HG02840 (cell line): ENCODE data around the gene PDE6A.

Experiments
- ATAC-seq: cut with Tn5 transposase; IDR thresholded peaks from one replicate; pipeline ENCODE4 v1.9.1; 2021; ENCODE audit warnings: mild to moderate bottlenecking, moderate library complexity, moderate number of reproducible peaks; ENCODE audit not compliant: unreplicated experiment, low FRiP score

The PDE6A gene

DNA sequence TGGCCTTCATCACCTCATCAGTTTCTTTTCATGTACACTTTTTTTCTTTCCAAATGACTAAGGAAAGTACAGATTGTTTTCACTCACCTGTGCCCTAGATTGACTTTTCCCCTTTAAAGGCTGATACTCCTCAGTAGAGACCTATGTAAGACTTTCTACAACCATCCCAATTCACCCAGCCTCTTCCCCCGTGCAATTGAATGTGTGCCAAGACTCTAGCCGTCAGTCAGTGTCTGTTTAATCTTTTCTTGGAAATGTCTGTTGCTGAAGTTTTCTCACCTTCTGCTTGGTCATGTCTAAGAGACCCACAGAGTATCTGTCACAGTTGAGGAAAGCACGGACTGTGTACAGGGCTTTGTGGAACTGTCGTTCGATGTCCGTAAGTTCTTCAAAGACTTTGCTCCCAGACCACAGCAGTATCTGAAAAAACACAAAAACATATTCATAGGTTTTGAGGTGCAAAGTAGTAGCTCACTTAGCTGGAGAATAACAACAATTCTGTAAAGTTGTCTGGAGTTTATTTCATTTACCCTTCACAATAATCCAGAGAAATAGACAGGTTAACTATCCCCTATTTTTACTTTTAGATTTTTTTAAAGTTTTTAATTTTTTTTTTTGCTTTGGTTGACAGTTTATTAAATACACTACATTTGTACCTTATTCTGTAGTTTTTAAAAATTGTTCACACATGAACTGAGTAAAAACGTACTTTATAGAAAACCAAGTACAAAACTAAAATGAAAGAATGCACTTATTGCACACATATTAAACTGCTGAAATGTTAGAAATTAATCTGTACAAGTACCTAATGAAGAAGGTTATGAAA lies 13.6 kb downstream of the PDE6A start:
- no peak for ATAC-seq

DNA sequence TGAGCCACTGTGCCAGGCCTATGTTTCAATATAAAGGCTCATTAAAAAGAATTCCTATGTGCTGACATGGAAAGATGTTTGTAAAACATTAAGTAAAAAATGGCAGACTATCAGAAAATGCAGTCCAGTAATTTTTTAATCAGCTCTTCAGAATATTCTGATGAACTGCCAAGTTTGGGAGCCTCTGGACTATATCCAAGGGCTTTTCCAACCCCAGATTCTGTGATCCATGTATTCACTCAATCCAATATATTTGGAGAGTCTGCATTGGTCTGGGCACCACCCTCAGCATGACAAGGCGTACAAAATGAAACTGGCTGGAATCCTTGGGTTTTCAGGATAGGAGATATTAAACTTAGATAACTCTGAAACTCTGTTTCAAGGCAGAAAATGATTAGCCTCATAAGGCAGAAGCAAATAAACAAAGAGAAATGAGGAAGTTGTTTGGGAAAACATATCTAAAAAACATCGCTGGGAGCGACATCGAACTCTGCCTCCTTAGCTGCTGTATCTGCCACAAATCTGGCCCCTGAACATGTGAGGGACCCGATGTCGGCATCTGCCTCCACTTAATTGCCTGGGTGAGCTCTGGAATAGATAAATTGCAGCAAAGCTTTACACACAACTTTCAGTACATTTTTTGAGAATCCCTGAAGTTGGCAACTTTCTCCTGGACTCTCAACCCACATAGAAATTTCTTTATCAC lies 14.4 kb downstream of the PDE6A start:
- no peak for ATAC-seq

GRCh38 chr5:149924486-149924885 lies 20.1 kb downstream of the PDE6A start:
- no peak for ATAC-seq

GRCh38 chr5:149922950-149923349 lies 21.6 kb downstream of the PDE6A start:
- no peak for ATAC-seq

- ATAC-seq, result no peak
These were observed 23.0 kb downstream of the PDE6A start for GRCh38 chr5:149921597-149921996.

GRCh38 chr5:149917073-149917676 lies 27.4 kb downstream of the PDE6A start:
- no peak for ATAC-seq

DNA sequence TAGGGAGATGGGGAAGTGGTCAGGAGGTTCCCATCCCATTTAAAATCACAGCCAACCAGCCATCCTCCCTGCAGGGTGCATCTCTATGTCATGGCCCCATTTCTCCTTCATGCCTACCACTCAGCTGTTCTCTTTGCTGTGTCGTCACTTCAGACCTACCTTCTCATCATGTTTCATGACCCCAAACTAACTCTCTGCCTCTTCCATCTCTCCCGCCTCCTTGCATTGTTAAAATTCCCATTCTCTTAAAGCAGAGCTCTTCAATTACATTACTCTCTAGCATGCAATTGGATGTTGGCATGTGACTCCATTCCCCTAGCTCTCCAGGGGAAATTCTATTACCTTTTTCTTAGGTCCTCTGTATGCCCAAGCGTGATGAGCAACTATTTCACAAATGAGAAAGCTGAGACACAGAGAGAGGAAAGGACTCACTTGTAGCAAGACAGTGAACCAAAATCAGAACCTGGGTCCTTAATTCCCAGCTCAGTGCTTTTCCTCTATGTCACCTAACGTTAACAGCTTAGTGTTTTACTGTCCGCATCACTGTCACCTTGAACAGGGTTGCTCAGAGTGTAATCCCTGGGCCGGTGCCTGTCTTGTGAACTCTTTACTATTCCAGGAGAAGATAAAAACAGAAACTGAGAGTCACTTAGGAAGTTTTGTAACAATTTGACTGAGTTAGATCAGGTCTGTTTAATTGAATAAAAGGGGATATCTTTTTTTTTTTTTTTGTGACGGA lies 28.1 kb downstream of the PDE6A start:
- no peak for ATAC-seq

DNA sequence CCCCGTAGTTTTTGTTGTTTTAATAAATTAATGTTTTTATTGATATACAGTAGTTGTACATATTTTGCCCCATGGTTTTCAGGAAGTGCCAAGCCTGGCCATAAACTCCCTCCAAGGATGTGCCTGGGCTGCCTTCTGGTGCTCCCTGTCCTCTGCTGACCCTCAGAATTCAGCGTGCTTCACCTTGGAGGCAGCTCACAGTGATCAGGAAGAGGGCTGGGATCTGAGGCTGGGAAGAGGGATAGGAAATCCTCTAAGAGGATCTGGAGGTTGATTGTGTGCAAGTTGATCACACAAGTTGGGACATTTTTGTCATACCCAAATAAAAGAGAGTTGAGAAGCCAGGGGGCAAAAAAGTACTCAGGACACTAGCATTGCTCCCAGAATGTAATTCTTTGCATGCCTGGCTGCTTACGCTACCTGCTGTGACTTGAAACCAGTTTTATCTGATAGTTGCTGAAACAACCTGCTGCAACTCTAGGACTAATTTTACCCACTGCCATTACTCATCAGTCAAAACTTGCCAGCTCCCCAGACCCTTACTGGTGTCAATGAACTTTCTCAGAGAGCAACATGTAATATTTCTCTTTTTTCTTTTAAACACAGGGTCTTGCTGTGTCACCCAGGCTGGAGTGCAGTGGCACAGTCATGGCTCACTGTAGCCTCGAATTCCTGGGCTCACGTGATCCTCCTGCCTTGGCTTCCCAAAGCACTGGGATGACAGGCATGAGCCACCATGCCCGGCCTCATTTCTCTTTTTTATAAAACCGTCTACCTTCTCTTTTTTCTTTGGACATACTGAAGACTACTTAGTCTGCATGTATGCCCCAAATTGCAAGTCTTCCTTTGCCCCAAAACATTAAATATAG lies 29.0 kb downstream of the PDE6A start:
- ATAC-seq, result no peak

DNA sequence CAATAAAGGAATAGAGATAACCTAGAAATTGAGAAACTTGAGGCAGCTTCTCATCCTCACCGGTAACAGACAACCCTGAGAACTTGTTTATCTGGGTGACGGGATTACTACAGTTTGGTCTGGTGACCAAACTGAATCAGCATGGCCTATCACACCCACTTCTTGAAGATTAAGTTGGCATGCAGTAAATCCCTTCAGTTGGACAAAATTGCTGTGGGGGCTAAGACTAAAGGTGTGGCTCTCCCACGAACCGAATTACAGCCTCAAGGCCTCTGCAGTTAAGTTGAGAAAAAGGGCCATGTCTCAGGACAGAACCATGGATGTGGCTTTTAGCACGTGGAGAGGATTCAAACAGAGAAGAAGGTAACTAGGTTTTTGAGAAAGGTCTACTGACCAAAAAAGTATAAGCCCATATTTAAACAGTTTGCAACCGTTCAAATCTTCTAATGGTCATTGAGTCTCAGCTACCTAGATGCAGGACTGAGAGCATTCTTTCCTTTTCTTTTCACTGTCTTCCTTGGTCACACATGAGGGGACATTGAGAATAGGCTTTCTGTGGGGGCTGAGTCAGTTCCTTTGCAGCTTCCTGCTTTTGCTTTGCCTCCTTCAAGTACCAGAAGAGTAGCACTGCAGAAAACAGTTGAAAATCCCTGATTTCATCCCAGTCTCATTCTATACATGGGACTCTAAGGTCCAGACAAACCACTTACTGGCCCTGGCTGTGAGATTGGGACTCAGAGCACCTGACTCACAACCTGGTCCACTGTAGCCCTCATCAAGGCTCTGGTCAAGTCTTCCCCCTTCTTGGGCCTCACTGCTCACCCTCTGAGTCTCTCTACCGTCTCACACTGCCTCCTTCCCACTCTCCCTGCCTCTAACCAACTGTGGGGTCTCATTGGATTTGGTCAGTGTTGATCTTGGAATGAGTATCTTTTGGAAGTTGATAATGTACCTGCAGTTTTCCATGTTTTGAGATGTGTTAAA lies 30.9 kb downstream of the PDE6A start:
- ATAC-seq, result no peak

DNA sequence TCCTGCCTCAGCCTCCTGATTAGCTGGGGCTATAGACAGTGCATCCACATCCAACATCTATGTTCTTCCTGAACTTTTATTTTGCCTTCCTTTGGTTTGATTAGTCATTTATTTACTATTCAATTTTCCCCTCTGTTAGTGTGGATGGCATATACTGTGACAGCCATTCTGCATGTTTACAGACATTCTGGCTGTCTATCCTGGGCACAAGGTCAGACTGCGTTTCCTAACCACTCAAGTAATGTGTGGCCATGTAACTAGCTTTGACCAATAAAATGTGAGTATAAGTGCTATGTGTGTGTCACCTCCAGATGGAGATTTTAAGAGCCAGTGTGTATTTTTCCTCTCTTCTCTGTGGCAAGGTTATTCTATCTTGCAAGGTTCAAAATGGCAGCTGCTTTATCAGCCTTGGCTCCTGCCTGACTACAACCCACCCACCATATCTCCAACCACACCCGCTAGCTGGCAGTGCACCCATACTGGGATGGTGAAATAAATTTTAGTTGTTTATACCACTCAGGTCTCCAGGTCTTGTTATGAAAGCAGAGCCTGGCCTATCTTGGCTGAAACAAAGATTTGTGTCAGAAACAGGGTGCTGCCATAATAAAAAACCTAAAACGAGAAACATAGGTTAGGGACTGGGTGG lies 32.2 kb downstream of the PDE6A start:
- no peak for ATAC-seq

GRCh38 chr5:149911031-149911430 lies 33.6 kb downstream of the PDE6A start:
- no peak for ATAC-seq

DNA sequence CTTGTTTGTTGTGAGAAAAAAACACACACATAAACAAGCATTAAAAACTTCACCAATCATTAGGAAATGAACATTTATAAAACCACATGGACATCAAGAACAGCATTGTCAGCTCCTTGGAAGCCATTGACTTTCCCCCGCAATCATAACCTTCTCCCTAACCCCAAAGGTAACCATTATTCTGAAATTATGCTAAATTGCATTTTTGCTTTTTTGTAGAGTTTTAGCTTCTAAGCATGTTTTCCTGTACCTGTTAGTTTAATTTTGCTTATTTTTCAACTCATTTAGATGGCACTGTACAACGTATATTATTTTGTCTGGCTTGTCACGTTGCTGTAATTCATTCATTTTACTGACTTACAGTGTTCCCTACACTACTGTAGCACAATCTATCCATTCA lies 36.8 kb downstream of the PDE6A start:
- no peak for ATAC-seq

DNA sequence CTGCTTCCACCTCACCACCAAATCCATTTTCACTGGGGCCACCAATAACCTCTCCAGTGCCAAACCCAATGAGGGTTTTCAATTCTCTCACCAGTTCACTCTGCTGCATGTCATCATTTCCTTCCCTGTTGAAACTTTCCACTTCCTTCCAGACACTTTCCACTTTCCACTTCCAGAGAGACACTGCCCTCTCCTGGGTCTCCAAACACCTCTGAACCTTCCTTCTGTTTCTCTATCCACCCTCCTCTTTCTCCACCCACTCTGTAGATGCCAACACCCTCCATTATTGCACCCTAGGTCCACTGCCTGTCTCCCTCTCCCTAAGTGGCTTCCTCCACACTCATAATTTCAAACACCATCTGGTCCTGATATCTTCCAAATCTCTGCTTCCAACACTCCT lies 39.6 kb downstream of the PDE6A start:
- no peak for ATAC-seq

DNA sequence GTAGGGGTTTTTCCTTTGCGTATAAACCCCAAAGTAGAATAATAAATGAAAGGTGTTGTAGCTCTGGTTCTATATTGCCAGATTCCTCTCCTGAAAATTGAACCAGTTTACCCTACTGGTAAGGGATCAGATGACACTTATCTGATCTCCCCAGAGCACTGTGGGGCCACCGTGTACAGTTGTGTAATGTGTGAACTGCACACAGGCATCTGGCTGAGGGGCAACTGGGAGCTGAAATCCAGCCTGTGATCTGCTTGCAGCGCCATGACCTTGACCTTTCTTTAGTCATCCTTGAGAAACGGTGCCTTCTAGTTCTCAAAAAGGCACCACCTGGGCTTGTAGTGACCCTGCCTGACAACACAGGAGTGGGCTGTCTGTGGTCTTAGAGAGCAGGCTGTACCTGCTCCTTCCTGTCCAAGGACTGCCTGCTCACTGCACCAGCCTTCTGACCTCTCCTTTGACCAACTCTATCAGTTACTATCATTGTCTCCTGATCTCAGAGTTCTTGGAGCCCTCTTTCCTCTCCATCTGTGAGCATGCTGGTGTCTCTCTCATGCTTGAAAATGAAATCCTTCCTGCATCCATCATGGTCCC lies 40.2 kb downstream of the PDE6A start:
- ATAC-seq, result no peak

GRCh38 chr5:149903404-149903803 lies 41.2 kb downstream of the PDE6A start:
- no peak for ATAC-seq

DNA sequence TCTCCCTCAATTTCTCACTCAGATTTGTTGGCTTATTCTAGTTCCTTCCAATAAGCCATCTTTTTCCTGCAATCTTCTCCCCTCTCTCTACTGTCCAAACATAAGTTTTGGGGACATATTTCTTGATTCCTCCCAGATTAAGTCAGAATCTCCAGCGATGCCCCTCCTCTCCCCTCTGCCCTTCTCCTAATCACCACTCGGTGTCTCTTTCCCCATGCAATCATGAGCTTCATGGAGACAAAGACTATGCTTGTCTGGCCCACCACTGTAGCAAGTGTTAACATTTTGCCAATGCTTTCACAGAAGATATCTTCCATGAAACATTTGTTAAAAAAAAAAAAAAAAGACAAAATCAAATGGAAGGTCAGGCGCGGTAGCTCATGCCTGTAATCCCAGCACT lies 42.4 kb downstream of the PDE6A start:
- ATAC-seq, result no peak

DNA sequence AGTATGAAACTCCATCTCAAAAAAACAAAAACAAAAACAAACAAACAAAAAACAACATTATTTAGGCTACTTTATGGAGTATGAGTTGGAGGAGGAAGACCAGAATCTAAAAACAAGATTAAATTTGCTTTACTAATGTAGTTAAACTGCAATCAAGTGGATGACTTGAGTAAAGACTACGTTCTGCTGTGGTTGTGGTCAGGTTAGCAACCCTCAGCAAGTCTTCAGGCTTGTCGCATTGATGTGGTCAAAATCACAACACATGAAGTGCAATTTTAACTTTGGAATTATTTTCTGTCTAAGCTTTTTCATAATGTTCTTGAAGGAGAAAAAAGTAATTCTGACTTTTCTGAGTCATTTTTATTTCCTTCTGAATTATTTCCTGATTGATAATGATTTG lies 43.1 kb downstream of the PDE6A start:
- no peak for ATAC-seq

DNA sequence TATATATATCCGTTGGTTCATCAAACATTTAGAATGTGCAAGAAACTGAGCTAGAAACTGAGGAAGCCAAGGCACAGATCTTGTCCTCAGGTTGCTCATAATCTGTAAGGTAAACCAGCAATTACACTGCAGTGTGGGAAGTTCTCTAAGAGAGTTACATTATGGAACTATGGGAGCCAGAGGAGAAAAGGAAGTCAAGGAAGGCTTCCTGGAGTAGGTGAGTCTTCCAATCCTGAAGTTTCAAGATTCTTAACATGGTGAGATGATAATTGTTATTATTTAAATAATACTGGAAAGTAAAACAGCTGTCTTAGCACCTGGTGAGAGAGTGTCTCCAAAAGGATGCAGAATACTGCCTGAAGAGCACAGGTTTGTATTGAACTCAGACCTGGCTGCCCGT lies 44.2 kb downstream of the PDE6A start:
- no peak for ATAC-seq
